Measurements from ENCODE around the gene RAB19. TPM values are rescaled to one million over a fixed set of nuclear protein-coding genes. Genes with fewer than 3 reads are reported as not detected.

RAB19 gene
- total and polyA plus RNA-seq, 2 donors (not counting 1 experiment from before 2014, with no cell fraction given), result 0.37 to 1.1 TPM

DNA sequence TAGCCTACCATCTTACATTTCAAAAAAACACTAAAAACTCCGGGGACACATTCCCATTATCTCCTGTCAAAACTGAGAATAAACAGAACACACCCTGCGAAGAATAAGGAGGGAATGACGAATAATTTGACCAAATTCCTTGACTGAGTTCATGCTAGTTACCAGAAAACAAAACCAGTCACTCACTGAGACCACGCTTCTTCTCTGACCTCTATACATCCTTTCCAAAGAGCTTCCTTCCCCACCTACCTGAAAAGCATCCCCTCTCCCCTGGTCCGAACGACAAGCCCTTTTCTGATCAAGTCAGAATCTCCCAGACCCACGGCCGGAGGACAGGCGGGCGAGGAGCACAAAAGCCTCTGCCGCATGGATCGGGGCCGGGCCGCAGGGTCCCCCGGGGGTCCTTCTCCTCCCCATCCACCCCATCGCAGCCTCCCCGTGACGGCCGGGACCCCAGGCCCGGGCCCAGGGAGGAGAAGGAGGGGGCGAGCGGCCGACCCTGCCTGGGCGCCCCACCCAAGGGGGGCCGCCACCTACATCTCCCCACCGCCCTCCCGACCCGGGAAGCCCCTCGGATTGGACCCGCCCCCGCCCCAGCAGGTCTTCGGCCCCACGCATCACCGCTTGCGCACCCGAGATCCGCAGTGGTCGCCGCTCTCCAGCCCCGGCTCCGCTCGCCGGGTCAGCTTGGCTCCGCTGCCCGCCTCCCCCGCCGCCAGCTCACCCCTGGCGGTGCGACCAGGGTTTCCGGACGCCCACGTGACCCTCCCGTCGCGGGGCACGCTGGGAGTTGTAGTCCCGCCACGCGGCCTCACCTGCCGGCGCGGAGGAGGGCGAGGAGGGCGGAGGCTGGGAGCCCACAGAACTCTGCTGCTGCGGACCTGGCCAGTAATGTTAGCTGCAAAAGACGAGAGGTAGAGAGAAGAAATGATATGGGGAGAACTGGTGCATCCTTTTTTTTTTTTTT lies 5.8 kb upstream of the RAB19 start, which contains the start of gene SLC37A3:
Gene SLC37A3 (minus strand): TSS at position 747 of the 967 bp plus-strand sequence. CDS start 16,004 bp downstream, outside the sequence.
- H3K36me3 ChIP-seq (replicated peaks in 1 of 2; ENCODE audit: control extremely low read depth in 1 of 2, control insufficient read depth in 1 of 2, extremely low read depth in 1 of 2, insufficient read depth in 2 of 2, low read length in 1 of 2), result no peaks in the 10 kb centered on the region
- peak within 1 kb of the TSS in 1 of 2 donors; percentile 75 for H3K27ac ChIP-seq (ENCODE audit: low read length in 2 of 2)
- ATAC-seq (ENCODE audit: low read depth) (peak; percentile 97), DNase-seq (peak; percentile 86)
- POLR2A ChIA-PET, result interaction anchor here (0.6 to 0.7 kb wide), 3 partner anchors 66 to 1162 kb away, joined by 3 to 5 read pairs (median 5); no protein-coding TSS in a partner anchor
- intact Hi-C loops (cut with micrococcal nuclease), result loop anchor here (1.0 to 10.0 kb wide), 7 partner anchors 163 to 1163 kb away; partner anchors contain the start of genes ADCK2, BRAF, MRPS33 and NDUFB2
- H3K9me3 ChIP-seq (ENCODE audit: control extremely low read depth in 1 of 3, control insufficient read depth in 2 of 3, insufficient read depth in 1 of 3, low read length in 2 of 3), result no peaks in the 10 kb centered on the region
- peak within 1 kb of the TSS; percentile 73 for H3K9ac ChIP-seq (ENCODE audit: low read length)
- Mint-ChIP-seq H3K27me3 (peaks cover 3% of the 10 kb centered on the region), H3K4me1 (peaks cover 13% of the 10 kb centered on the region), H3K4me3 (peak within 1 kb of the TSS; percentile 98), H3K27ac (peak within 1 kb of the TSS; percentile 83), H3K9me3 (ENCODE audit: insufficient read depth) (no peaks in the 10 kb centered on the region)
- CTCF ChIA-PET, result interaction anchor here (0.6 kb wide), 1 partner anchor 19 kb away, joined by 3 read pairs; no protein-coding TSS in a partner anchor
- 1% methylated on average over 52 of the region's 66 CpGs for WGBS (ENCODE audit: insufficient coverage)
- peak within 1 kb of the TSS; percentile 62 to 69 (median 67) for H3K4me3 ChIP-seq (ENCODE audit: control extremely low read depth in 1 of 5, extremely low read depth in 1 of 5, insufficient read depth in 1 of 5, low read depth in 2 of 5, low read length in 4 of 5)
- peaks cover 7 to 11% of the 10 kb centered on the region in 2 donors for H3K4me1 ChIP-seq (ENCODE audit: control insufficient read depth in 2 of 2, insufficient read depth in 2 of 2, low read length in 2 of 2)
- peaks cover 19% of the 10 kb centered on the region for H4K20me1 ChIP-seq (ENCODE audit: control insufficient read depth, insufficient read depth, low read length, poor library complexity, severe bottlenecking)
- peak within 1 kb of the TSS; percentile 91 for H3K4me2 ChIP-seq (replicated peaks; ENCODE audit: low read depth, low read length, poor library complexity, severe bottlenecking)
- TF ChIP-seq EZH2 (IDR thresholded peaks at IDR 0.05; ENCODE audit: borderline replicate concordance, insufficient read depth, low read depth, low read length, poor library complexity, severe bottlenecking), result no peak
- TF ChIP-seq, protein P1, sequence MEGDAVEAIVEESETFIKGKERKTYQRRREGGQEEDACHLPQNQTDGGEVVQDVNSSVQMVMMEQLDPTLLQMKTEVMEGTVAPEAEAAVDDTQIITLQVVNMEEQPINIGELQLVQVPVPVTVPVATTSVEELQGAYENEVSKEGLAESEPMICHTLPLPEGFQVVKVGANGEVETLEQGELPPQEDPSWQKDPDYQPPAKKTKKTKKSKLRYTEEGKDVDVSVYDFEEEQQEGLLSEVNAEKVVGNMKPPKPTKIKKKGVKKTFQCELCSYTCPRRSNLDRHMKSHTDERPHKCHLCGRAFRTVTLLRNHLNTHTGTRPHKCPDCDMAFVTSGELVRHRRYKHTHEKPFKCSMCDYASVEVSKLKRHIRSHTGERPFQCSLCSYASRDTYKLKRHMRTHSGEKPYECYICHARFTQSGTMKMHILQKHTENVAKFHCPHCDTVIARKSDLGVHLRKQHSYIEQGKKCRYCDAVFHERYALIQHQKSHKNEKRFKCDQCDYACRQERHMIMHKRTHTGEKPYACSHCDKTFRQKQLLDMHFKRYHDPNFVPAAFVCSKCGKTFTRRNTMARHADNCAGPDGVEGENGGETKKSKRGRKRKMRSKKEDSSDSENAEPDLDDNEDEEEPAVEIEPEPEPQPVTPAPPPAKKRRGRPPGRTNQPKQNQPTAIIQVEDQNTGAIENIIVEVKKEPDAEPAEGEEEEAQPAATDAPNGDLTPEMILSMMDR (IDR thresholded peaks at IDR 0.05), result no peak
- H2AFZ ChIP-seq (ENCODE audit: insufficient read depth, low read depth, low read length, poor library complexity, severe bottlenecking), result peak within 1 kb of the TSS; percentile 85
- H3K27me3 ChIP-seq (replicated peaks in 1 of 4; ENCODE audit: control extremely low read depth in 1 of 4, control insufficient read depth in 3 of 4, insufficient read depth in 4 of 4, low read length in 3 of 4), result no peaks in the 10 kb centered on the region
- H3K79me2 ChIP-seq (ENCODE audit: control insufficient read depth, insufficient read depth, low read length), result peaks cover 41% of the 10 kb centered on the region
